Hepatocyte (in vitro differentiated cells): ENCODE data around the gene SFRP4. TPM values are rescaled to one million over a fixed set of nuclear protein-coding genes. Genes with fewer than 3 reads are reported as not detected.

ENCODE experiments used
- DNase-seq: peaks from one replicate; pipeline ENCODE4 v3.0.0-alpha.2; 2016; ENCODE audit warnings: low spot score
- H2AFZ ChIP-seq: fragments of 200-600 bp; sonication (generic); 2 replicates; pipeline ENCODE4 v1.6.0; 2016; ENCODE audit warnings: antibody characterized with exemption, mild to moderate bottlenecking
- H3K27ac ChIP-seq: fragments of 200-600 bp; sonication (generic); 2 replicates; pipeline ENCODE4 v1.5.1; 2016; ENCODE audit warnings: mild to moderate bottlenecking
- H3K27me3 ChIP-seq: fragments of 200-600 bp; sonication (generic); 2 replicates; pipeline ENCODE4 v1.6.1; 2016
- H3K36me3 ChIP-seq: fragments of 200-600 bp; sonication (generic); replicated peaks from 2 replicates; pipeline ENCODE4 v1.5.1; 2016; ENCODE audit warnings: low read depth; ENCODE audit not compliant: insufficient read depth
- H3K4me1 ChIP-seq: fragments of 200-600 bp; sonication (generic); 2 replicates; pipeline ENCODE4 v1.5.1; 2016; ENCODE audit warnings: mild to moderate bottlenecking, moderate library complexity; ENCODE audit not compliant: insufficient read depth
- H3K4me2 ChIP-seq: fragments of 200-600 bp; sonication (generic); 2 replicates; pipeline ENCODE4 v1.6.0; 2016
- H3K4me3 ChIP-seq: fragments of 200-600 bp; sonication (generic); 2 replicates; pipeline ENCODE4 v1.5.1; 2016; ENCODE audit warnings: mild to moderate bottlenecking
- H3K79me2 ChIP-seq: fragments of 200-600 bp; sonication (generic); 2 replicates; pipeline ENCODE4 v1.6.0; 2017; ENCODE audit warnings: mild to moderate bottlenecking
- H3K9me2 ChIP-seq: fragments of 200-600 bp; sonication (generic); replicated peaks from 2 replicates; pipeline ENCODE4 v1.6.0; 2017; ENCODE audit warnings: mild to moderate bottlenecking; ENCODE audit not compliant: insufficient read depth
- H3K9me3 ChIP-seq: fragments of 200-600 bp; sonication (generic); 2 replicates; pipeline ENCODE4 v1.5.1; 2016; ENCODE audit warnings: low read depth, mild to moderate bottlenecking
- H4K20me1 ChIP-seq: fragments of 200-600 bp; sonication (generic); 2 replicates; pipeline ENCODE4 v1.6.0; 2016; ENCODE audit warnings: mild to moderate bottlenecking; ENCODE audit not compliant: insufficient read depth, poor library complexity, severe bottlenecking
- CTCF ChIP-seq: fragments of 200-600 bp; sonication (generic); IDR thresholded peaks from 2 replicates; pipeline ENCODE4 v1.5.1; 2016; ENCODE audit warnings: antibody characterized with exemption, mild to moderate bottlenecking; ENCODE audit not compliant: poor library complexity
- EZH2 ChIP-seq: fragments of 200-600 bp; sonication (generic); IDR thresholded peaks from 2 replicates; pipeline ENCODE4 v1.6.1; 2016; ENCODE audit warnings: antibody characterized with exemption, mild to moderate bottlenecking, borderline replicate concordance
- EZH2phosphoT487 ChIP-seq: fragments of 200-600 bp; sonication (generic); IDR thresholded peaks from one replicate; pipeline ENCODE4 v1.6.1; 2018; ENCODE audit warnings: antibody characterized with exemption, mild to moderate bottlenecking, low read depth, moderate library complexity; ENCODE audit not compliant: unreplicated experiment, severe bottlenecking
- WGBS: methylation state at CpG from one replicate; pipeline ENCODE4 v1.1.6; 2016; ENCODE audit warnings: low lambda C conversion rate; ENCODE audit errors: missing lambda C conversion rate; 5-methylcytosine and 5-hydroxymethylcytosine counted together
- polyA plus RNA-seq: library from polyadenylated mRNA; unstranded; fragments of >200 nt; fragmentation: Nextera tagmentation; extraction: Ambion mirVana; gene quantifications from 2 replicates; pipeline ENCODE4 v1.2.1, GENCODE V29; 2016
- total RNA-seq: library from RNA; depleted of rRNA; stranded (reverse); fragments of >200 nt; gene quantifications from 2 replicates; pipeline ENCODE4 v1.2.3, GENCODE V29; 2014

Gene SFRP4
- total and polyA plus RNA-seq, 2 experiments from 2014 or later = 1.1 to 1.3 TPM

GRCh38 chr7:37947941-37948210, 31.3 kb upstream of the SFRP4 start:
- no peak overlapping the region for H3K4me2 ChIP-seq
- TF ChIP-seq CTCF = no peak
- TF ChIP-seq EZH2phosphoT487 = no peak
- TF ChIP-seq EZH2 = no peak
- H3K9me2 ChIP-seq = no peaks in the 10 kb centered on the region
- no peaks in the 10 kb centered on the region for H3K36me3 ChIP-seq
- peaks cover under 1% of the 10 kb centered on the region for H3K4me1 ChIP-seq
- no peaks in the 10 kb centered on the region for H3K27me3 ChIP-seq
- no peak overlapping the region for H3K4me3 ChIP-seq
- no peak overlapping the region for H3K27ac ChIP-seq
- no peak for DNase-seq
- H3K79me2 ChIP-seq = no peaks in the 10 kb centered on the region
- H3K9me3 ChIP-seq = no peaks in the 10 kb centered on the region
- H2AFZ ChIP-seq = no peak overlapping the region
- WGBS = 89% methylated on average over 7 of the region's 7 CpGs
- no peaks in the 10 kb centered on the region for H4K20me1 ChIP-seq

GRCh38 chr7:37947138-37947940, 30.7 kb upstream of the SFRP4 start:
- Histone ChIP-seq H3K27ac (no peak overlapping the region), H4K20me1 (no peaks in the 10 kb centered on the region), H3K79me2 (no peaks in the 10 kb centered on the region), H3K9me3 (no peaks in the 10 kb centered on the region), H3K27me3 (no peaks in the 10 kb centered on the region), H3K4me1 (peaks cover 6% of the 10 kb centered on the region), H3K4me2 (no peak overlapping the region), H3K9me2 (no peaks in the 10 kb centered on the region), H3K36me3 (no peaks in the 10 kb centered on the region), H3K4me3 (no peak overlapping the region), H2AFZ (no peak overlapping the region)
- no peak for DNase-seq
- 93% methylated on average over 7 of the region's 7 CpGs for WGBS
- TF ChIP-seq EZH2 (no peak), CTCF (no peak), EZH2phosphoT487 (no peak)

GRCh38 chr7:37945336-37945735, 28.7 kb upstream of the SFRP4 start:
- H2AFZ ChIP-seq = no peak overlapping the region
- H3K9me3 ChIP-seq = no peaks in the 10 kb centered on the region
- no peak overlapping the region for H3K4me3 ChIP-seq
- H3K4me2 ChIP-seq = no peak overlapping the region
- 85% methylated on average over 4 of the region's 4 CpGs for WGBS
- peaks cover 7% of the 10 kb centered on the region for H3K4me1 ChIP-seq
- H3K27ac ChIP-seq = no peak overlapping the region
- H3K9me2 ChIP-seq = no peaks in the 10 kb centered on the region
- no peaks in the 10 kb centered on the region for H3K79me2 ChIP-seq
- no peaks in the 10 kb centered on the region for H4K20me1 ChIP-seq
- no peaks in the 10 kb centered on the region for H3K27me3 ChIP-seq
- TF ChIP-seq EZH2phosphoT487 (no peak), EZH2 (no peak), CTCF (no peak)
- H3K36me3 ChIP-seq = no peaks in the 10 kb centered on the region
- no peak for DNase-seq

- no peak overlapping the region for H3K4me3 ChIP-seq
Measured at GRCh38 chr7:37944737-37945054, 28.1 kb upstream of the SFRP4 start.

More at GRCh38 chr7:37944737-37945054, 28.1 kb upstream of the SFRP4 start:
- Histone ChIP-seq H3K9me3 (no peaks in the 10 kb centered on the region), H3K4me1 (peaks cover 7% of the 10 kb centered on the region), H3K27me3 (no peaks in the 10 kb centered on the region), H3K4me2 (no peak overlapping the region), H4K20me1 (no peaks in the 10 kb centered on the region), H2AFZ (no peak overlapping the region), H3K9me2 (no peaks in the 10 kb centered on the region), H3K79me2 (no peaks in the 10 kb centered on the region), H3K36me3 (no peaks in the 10 kb centered on the region), H3K27ac (no peak overlapping the region)
- 80% methylated on average over 2 of the region's 2 CpGs for WGBS
- TF ChIP-seq EZH2 (no peak), EZH2phosphoT487 (no peak), CTCF (no peak)
- DNase-seq = no peak
